ENCODE measurements around the gene COA3. TPM values are rescaled to one million over a fixed set of nuclear protein-coding genes. Genes with fewer than 3 reads are reported as not detected.
A peak's percentile ranks its signal among the peaks of the same experiment; 100 is the strongest.

COA3 gene
- total RNA-seq, 4 donors from 2014 or later, result 128 to 400 (median 171) TPM

GRCh38 chr17:42843358-42843934, 44.9 kb upstream of the COA3 start:
- H3K27me3 ChIP-seq, result peaks cover 1% of the 10 kb centered on the region
- no peak for TF ChIP-seq EP300 (IDR thresholded peaks at IDR 0.05; ENCODE audit: low read depth)
- TF ChIP-seq CTCF (IDR thresholded peaks at IDR 0.05), result peak; percentile 89 to 94 (median 92)
- TF ChIP-seq POLR2A (IDR thresholded peaks at IDR 0.05), result no peak
- TF ChIP-seq POLR2AphosphoS5 (IDR thresholded peaks at IDR 0.05), result no peak
- intact Hi-C loops (cut with DNase I; ENCODE audit: low total_unique reads), result loop anchor here (5.0 kb wide), 1 partner anchor 94 kb away; no protein-coding TSS in a partner anchor
- H3K9me3 ChIP-seq, result no peaks in the 10 kb centered on the region
- peaks cover 0 to 28% (median 14%) of the 10 kb centered on the region in 4 donors for H3K36me3 ChIP-seq
- WGBS, 2 donors (ENCODE audit: low coverage in 1 of 2), result 43 to 51% methylated on average over 3 to 6 of the region's 6 CpGs
- no peak overlapping the region for H3K4me3 ChIP-seq
- H3K27ac ChIP-seq, result peak overlapping the region in 1 of 4 donors; percentile 46
- no peak for DNase-seq
- in situ Hi-C loops (cut with MboI; ENCODE audit: low pct_ligation_motif_present in 1 of 4, low pct_unique_long_range_greater_than_20kb in 1 of 4, low sequenced_read_pairs in 3 of 4), result loop anchor here (10.0 to 25.0 kb wide), 4 partner anchors 81 to 469 kb away; no protein-coding TSS in a partner anchor
- H3K4me1 ChIP-seq, result peaks cover 0 to 4% (median 1%) of the 10 kb centered on the region in 4 donors

DNA sequence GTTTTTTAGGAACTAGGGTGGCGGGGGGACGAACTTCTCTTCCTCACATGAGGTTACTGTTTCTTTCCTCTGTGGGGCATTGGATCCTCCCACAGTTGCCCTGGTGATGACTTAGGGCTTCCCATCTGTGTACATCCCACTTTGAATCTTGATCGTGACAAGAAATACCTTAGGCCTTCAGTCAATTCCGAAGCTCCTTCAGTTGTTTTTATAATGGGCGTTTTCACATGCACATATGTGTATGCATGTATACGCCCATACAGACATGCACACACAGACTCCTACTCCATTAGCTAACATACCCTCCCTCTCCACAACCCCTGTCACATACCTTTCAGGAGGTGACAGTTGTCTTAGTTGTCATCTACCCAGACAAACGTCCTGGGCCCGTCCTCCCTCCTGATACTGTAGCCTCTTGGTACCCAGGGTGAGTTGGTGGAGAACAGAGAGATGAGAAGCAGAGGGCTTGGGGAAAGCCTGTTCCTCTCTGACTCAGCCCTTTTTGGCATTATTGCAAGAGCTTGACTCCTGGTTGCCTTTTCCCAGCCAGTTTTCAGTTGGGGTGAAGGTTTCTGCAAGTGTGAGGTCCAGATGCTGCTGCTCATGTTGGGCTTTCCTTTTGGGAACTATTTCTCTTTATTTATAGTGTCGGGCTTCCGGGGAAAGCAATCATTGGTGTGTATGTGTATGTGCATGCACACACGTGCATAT, 43.6 kb upstream of the COA3 start:
- intact Hi-C loops (cut with DNase I; ENCODE audit: low total_unique reads) (loop anchor here (5.0 kb wide), 1 partner anchor 95 kb away; no protein-coding TSS in a partner anchor), in situ Hi-C loops (cut with MboI; ENCODE audit: low pct_ligation_motif_present in 1 of 4, low pct_unique_long_range_greater_than_20kb in 1 of 4, low sequenced_read_pairs in 3 of 4) (loop anchor here (10.0 to 25.0 kb wide), 4 partner anchors 83 to 470 kb away; no protein-coding TSS in a partner anchor)
- TF ChIP-seq POLR2AphosphoS5 (IDR thresholded peaks at IDR 0.05), result no peak
- no peak for TF ChIP-seq CTCF (IDR thresholded peaks at IDR 0.05)
- TF ChIP-seq EP300 (IDR thresholded peaks at IDR 0.05; ENCODE audit: low read depth), result no peak
- no peak for TF ChIP-seq POLR2A (IDR thresholded peaks at IDR 0.05)
- Histone ChIP-seq H3K4me1 (peaks cover 0 to 4% (median 1%) of the 10 kb centered on the region in 4 donors), H3K36me3 (peaks cover 0 to 40% (median 19%) of the 10 kb centered on the region in 4 donors), H3K27me3 (no peaks in the 10 kb centered on the region), H3K27ac (no peak overlapping the region), H3K4me3 (no peak overlapping the region), H3K9me3 (no peaks in the 10 kb centered on the region)
- DNase-seq, result no peak
- WGBS, 2 donors (ENCODE audit: low coverage in 1 of 2), result 76 to 79% methylated on average over 6 to 11 of the region's 11 CpGs

GRCh38 chr17:42835732-42836131, 37.2 kb upstream of the COA3 start:
- Histone ChIP-seq H3K27ac (no peak overlapping the region), H3K9me3 (no peaks in the 10 kb centered on the region), H3K4me1 (peaks cover 0 to 18% (median 15%) of the 10 kb centered on the region in 4 donors), H3K27me3 (no peaks in the 10 kb centered on the region), H3K36me3 (peaks cover 0 to 39% (median 19%) of the 10 kb centered on the region in 4 donors), H3K4me3 (no peak overlapping the region)
- TF ChIP-seq POLR2A (IDR thresholded peaks at IDR 0.05) (no peak), EP300 (IDR thresholded peaks at IDR 0.05; ENCODE audit: low read depth) (no peak), CTCF (IDR thresholded peaks at IDR 0.05) (no peak), POLR2AphosphoS5 (IDR thresholded peaks at IDR 0.05) (no peak)
- in situ Hi-C loops (cut with MboI; ENCODE audit: low pct_ligation_motif_present in 1 of 4, low pct_unique_long_range_greater_than_20kb in 1 of 4, low sequenced_read_pairs in 3 of 4), result loop anchor here in 2 of 4 donors (25.0 kb wide), 2 partner anchors 102 to 477 kb away; no protein-coding TSS in a partner anchor
- no peak for DNase-seq
- intact Hi-C loops (cut with DNase I; ENCODE audit: low total_unique reads), result no loop called here
- WGBS, 2 donors (ENCODE audit: low coverage in 1 of 2), result 94 to 100% methylated on average over 5 to 6 of the region's 6 CpGs

GRCh38 chr17:42833767-42834422, 35.4 kb upstream of the COA3 start:
- WGBS, 2 donors (ENCODE audit: low coverage in 1 of 2), result 5 to 33% methylated on average over 3 to 18 of the region's 18 CpGs
- intact Hi-C loops (cut with DNase I; ENCODE audit: low total_unique reads), result no loop called here
- peak overlapping the region; percentile 86 to 94 (median 88) for H3K4me3 ChIP-seq
- no peak for TF ChIP-seq EP300 (IDR thresholded peaks at IDR 0.05; ENCODE audit: low read depth)
- peak overlapping the region; percentile 83 to 91 (median 90) for H3K27ac ChIP-seq
- DNase-seq, result no peak
- H3K9me3 ChIP-seq, result no peaks in the 10 kb centered on the region
- peaks cover 0 to 18% (median 15%) of the 10 kb centered on the region in 4 donors for H3K4me1 ChIP-seq
- in situ Hi-C loops (cut with MboI; ENCODE audit: low pct_ligation_motif_present in 1 of 4, low pct_unique_long_range_greater_than_20kb in 1 of 4, low sequenced_read_pairs in 3 of 4), result loop anchor here in 2 of 4 donors (25.0 kb wide), 2 partner anchors 103 to 478 kb away; no protein-coding TSS in a partner anchor
- H3K27me3 ChIP-seq, result no peaks in the 10 kb centered on the region
- peaks cover 0 to 22% (median 10%) of the 10 kb centered on the region in 4 donors for H3K36me3 ChIP-seq
